ENCODE results near the gene HAUS7. TPM values are rescaled to one million over a fixed set of nuclear protein-coding genes. Genes with fewer than 3 reads are reported as not detected.

HAUS7 gene
- total RNA-seq (10 to 100 TPM in 2 of 5 donors, 1 to 10 TPM in 3; 1.8 to 17.9 (median 6.4) TPM), polyA plus RNA-seq (10 to 100 TPM; 31.3 to 75.3 (median 41.7) TPM)
- long read RNA-seq, donor 1, partial matches to known transcripts: 0 of 2 reads
- long read RNA-seq, donor 1, other reads (novel, unspliced or antisense): 0 of 2 reads
- long read RNA-seq, donor 2, transcript HAUS7-202 (10 exons, 1,363 nt): major isoform, 6 of 6 reads
- long read RNA-seq, donor 2, partial matches to known transcripts: 0 of 6 reads
- long read RNA-seq, donor 2, other reads (novel, unspliced or antisense): 0 of 6 reads
- long read RNA-seq, donor 3, partial matches to known transcripts: 0 of 1 reads
- long read RNA-seq, donor 3, other reads (novel, unspliced or antisense): 0 of 1 reads
- long read RNA-seq, donor 4, partial matches to known transcripts: 0 of 1 reads
- long read RNA-seq, donor 4, other reads (novel, unspliced or antisense): 0 of 1 reads
- long read RNA-seq, donor 5, transcript HAUS7-202 (10 exons, 1,363 nt): major isoform, 6 of 85 reads
- long read RNA-seq, donor 5, partial matches to known transcripts: 79 of 85 reads
- long read RNA-seq, donor 5, other reads (novel, unspliced or antisense): 0 of 85 reads
- long read RNA-seq, donor 6, transcript HAUS7-202 (10 exons, 1,363 nt): major isoform, 11 of 137 reads
- long read RNA-seq, donor 6, partial matches to known transcripts: 98 of 137 reads
- long read RNA-seq, donor 6, other reads (novel, unspliced or antisense): 28 of 137 reads
- long read RNA-seq, donor 7, transcript HAUS7-202 (10 exons, 1,363 nt): major isoform, 5 of 38 reads
- long read RNA-seq, donor 7, partial matches to known transcripts: 24 of 38 reads
- long read RNA-seq, donor 7, other reads (novel, unspliced or antisense): 9 of 38 reads
- long read RNA-seq, donor 8, partial matches to known transcripts: 5 of 10 reads
- long read RNA-seq, donor 8, other reads (novel, unspliced or antisense): 0 of 10 reads
- long read RNA-seq, donor 9, transcript HAUS7-202 (10 exons, 1,363 nt): major isoform, 5 of 12 reads
- long read RNA-seq, donor 9, partial matches to known transcripts: 7 of 12 reads
- long read RNA-seq, donor 9, other reads (novel, unspliced or antisense): 0 of 12 reads
- long read RNA-seq, donor 10, partial matches to known transcripts: 0 of 2 reads
- long read RNA-seq, donor 10, other reads (novel, unspliced or antisense): 0 of 2 reads

DNA sequence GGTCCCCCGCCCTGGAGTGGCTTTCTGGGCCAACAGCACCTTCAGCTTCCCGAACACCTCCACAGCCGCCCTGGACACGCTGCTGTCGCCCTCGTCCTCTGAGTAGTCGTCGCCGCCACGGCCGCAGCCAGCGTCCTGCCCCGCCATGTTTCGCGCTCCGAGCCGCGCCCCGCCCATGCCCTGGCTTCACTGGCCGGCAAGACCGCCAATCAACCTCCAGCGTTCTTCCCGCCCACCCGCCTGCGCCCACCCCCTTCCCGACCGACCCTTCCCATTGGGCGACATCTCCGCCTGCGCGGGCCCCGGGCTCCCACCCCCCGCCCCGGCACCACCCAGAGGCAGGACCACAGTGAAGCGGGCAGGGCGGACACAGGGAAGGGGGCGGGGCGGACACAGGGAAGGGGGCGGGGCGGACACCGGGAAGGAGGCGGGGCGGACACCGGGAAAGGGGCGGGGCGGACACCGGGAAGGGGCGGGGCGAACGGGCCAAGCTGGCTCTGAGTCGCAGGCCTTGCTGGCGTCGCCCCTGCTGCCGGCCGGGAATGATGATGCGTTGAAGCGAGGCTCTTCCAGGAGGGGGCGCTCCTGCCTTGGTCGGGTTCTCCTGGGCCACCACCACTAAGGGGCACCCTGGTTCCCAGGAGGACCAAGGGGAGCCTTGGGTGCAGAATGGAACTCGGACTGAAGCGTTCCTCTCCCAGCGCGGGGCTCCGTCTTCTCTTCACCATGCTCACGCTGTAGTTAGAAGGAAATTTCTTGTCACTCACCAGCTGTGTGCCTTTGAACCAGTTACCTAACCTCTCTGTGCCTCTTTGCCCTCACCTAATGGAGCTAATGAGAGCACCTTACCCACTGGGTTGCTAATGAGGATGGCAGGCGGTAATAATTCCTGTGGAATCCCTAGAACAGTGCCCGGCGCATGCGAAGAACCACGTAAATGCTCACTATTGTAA is at the start of gene HAUS7:
HAUS7 (minus strand) TSS at position 166 of the 953 bp plus-strand sequence; CDS start at position 147, 19 bp downstream.
- 9 to 97% (median 30%) methylated on average over 4 to 65 of the region's 70 CpGs for WGBS, 5 donors
- peak; percentile 86 to 97 for DNase-seq
- Histone ChIP-seq H3K4me1 (peaks cover 0 to 31% (median 18%) of the 10 kb centered on the region in 4 donors), H3K27me3 (no peaks in the 10 kb centered on the region), H3K4me3 (peak within 1 kb of the TSS; percentile 61 to 81 (median 66)), H3K9me3 (no peaks in the 10 kb centered on the region), H3K36me3 (peaks cover 0 to 10% (median 3%) of the 10 kb centered on the region in 4 donors), H3K27ac (peak within 1 kb of the TSS; percentile 70 to 89 (median 77))
- TF ChIP-seq POLR2AphosphoS5 (IDR thresholded peaks at IDR 0.05) (peak in 2 of 3 donors; percentile 46 to 52), POLR2A (IDR thresholded peaks at IDR 0.05) (no peak)
- TF ChIP-seq, protein P1, sequence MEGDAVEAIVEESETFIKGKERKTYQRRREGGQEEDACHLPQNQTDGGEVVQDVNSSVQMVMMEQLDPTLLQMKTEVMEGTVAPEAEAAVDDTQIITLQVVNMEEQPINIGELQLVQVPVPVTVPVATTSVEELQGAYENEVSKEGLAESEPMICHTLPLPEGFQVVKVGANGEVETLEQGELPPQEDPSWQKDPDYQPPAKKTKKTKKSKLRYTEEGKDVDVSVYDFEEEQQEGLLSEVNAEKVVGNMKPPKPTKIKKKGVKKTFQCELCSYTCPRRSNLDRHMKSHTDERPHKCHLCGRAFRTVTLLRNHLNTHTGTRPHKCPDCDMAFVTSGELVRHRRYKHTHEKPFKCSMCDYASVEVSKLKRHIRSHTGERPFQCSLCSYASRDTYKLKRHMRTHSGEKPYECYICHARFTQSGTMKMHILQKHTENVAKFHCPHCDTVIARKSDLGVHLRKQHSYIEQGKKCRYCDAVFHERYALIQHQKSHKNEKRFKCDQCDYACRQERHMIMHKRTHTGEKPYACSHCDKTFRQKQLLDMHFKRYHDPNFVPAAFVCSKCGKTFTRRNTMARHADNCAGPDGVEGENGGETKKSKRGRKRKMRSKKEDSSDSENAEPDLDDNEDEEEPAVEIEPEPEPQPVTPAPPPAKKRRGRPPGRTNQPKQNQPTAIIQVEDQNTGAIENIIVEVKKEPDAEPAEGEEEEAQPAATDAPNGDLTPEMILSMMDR (IDR thresholded peaks at IDR 0.05): peak in 5 of 7 experiments; percentile 42 to 78 (median 63)
- intact Hi-C loops (cut with DNase I; ENCODE audit: low total_unique reads): no loop called here

- no peak overlapping the region for H3K27ac ChIP-seq
- intact Hi-C loops (cut with DNase I; ENCODE audit: low total_unique reads): no loop called here
- H3K27me3 ChIP-seq: peaks cover 10 to 66% (median 62%) of the 10 kb centered on the region in 3 donors
- DNase-seq: no peak
- H3K36me3 ChIP-seq: no peaks in the 10 kb centered on the region
- 70 to 75% (median 74%) methylated on average over 10 to 21 of the region's 21 CpGs; no CpG with 5 or more reads in 1 of the 5 donors for WGBS, 5 donors
- H3K4me3 ChIP-seq: no peak overlapping the region
- no peaks in the 10 kb centered on the region for H3K9me3 ChIP-seq
- peaks cover 0 to 5% (median 0%) of the 10 kb centered on the region in 4 donors for H3K4me1 ChIP-seq
- TF ChIP-seq POLR2A (IDR thresholded peaks at IDR 0.05): no peak
- TF ChIP-seq EP300 (IDR thresholded peaks at IDR 0.05): no peak
- TF ChIP-seq, protein P1 (IDR thresholded peaks at IDR 0.05): no peak
- no peak for TF ChIP-seq POLR2AphosphoS5 (IDR thresholded peaks at IDR 0.05)
These were observed 49.4 kb upstream of the HAUS7 start for GRCh38 chrX:153519569-153520286.

- peaks cover 10 to 62% (median 60%) of the 10 kb centered on the region in 3 donors for H3K27me3 ChIP-seq
- intact Hi-C loops (cut with DNase I; ENCODE audit: low total_unique reads): no loop called here
- TF ChIP-seq EP300 (IDR thresholded peaks at IDR 0.05): no peak
- no peaks in the 10 kb centered on the region for H3K9me3 ChIP-seq
- H3K4me3 ChIP-seq: no peak overlapping the region
- H3K36me3 ChIP-seq: no peaks in the 10 kb centered on the region
- DNase-seq: no peak
- 4 to 41% (median 6%) methylated on average over 15 to 48 of the region's 70 CpGs for WGBS, 5 donors
- peaks cover 0 to 5% (median 0%) of the 10 kb centered on the region in 4 donors for H3K4me1 ChIP-seq
- H3K27ac ChIP-seq: no peak overlapping the region
These were observed 47.8 kb upstream of the HAUS7 start for GRCh38 chrX:153517946-153518834.

All from stomach (tissue), 19 donors.